NCI-H82 (cell line): ENCODE results near the gene STX1B.
"Not testable (repeated sequence)": the region's sequence is repeated elsewhere in the genome, so short reads cannot be mapped to it uniquely, and the experiment has no call there.

Experiments used
- DNase-seq: peaks from one replicate; lab custom pipeline; 2025; lab: John Stamatoyannopoulos, UW

The STX1B gene

DNA sequence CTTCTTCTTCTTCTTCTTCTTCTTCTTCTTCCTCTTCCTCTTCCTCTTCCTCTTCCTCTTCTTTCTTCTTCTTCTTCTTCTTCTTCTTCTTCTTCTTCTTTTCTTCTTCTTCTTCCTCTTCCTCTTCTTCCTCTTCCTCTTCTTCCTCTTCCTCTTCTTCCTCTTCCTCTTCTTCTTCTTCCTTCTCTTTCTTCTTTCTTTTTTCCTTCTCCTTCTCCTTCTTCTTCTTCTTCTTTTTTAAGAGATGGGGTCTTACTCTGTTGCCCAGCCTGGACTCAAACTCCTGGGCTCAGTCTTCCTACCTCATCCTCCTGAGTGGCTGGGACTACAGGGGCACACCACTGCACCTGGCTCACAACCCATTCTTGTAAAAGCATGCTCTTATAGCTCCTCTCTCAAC is 2.9 kb upstream of the STX1B start:
- not testable (repeated sequence) for DNase-seq

DNA sequence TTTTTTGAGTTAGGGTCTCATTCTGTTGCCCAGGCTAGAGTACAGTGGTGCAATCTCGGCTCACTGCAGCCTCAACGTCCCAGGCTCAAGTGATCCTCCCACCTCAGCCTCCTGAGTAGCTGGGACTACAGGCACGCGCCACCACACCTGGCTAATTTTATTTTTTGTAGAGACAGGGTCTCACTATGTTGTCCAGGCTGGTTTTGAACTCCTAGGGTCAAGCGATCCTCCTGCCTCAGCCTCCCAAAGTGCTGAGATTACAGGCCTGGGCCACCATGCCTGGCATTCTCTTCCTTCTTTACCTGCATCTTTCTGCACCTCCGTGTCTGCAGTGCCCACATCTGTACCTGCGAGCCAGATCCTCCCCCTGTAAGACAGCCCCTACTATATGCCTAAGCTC is 1.4 kb upstream of the STX1B start:
- not testable (repeated sequence) for DNase-seq

DNA sequence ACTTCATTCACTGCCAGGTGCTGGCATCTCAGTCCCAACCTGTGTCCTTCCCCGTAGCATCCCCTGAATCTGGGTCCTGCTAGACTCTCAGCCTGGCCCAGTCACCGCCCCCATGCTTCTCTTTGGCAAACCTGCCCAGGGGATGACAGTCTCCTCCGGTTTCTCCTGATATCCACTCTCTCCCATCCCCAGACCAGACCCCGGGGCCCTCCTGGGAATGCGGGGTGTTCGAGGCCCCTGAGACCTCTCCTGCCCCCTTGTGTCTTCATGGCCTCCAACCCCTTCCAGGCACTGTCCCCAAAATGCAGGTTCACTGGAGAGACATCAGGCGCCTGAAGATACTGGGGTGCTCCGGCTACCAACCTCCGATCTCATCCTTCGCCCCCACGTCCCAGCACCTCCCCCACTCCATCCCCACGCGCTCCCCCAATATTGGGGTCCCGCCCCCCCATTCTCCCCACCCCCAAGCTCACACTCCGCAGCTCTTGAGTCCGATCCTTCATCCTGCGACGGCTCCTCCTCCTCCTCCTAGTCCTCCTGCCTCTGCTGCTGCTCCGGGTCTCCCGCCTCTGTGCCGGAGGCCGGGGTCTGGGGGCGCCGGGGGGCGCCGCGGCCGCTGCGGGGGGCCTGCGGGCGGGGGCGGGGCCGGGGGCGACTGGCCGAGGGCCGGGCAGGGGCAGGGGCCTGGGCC is 399 bp downstream of the STX1B start:
- peak; percentile 9 for DNase-seq

GRCh38 chr16:31009120-31009519 is 1.3 kb downstream of the STX1B start:
- no peak for DNase-seq

- DNase-seq = no peak
Measured at GRCh38 chr16:31008551-31008950, 1.9 kb downstream of the STX1B start.

GRCh38 chr16:31008149-31008548 is 2.3 kb downstream of the STX1B start:
- no peak for DNase-seq

GRCh38 chr16:31007684-31008083 is 2.8 kb downstream of the STX1B start:
- DNase-seq = no peak

DNA sequence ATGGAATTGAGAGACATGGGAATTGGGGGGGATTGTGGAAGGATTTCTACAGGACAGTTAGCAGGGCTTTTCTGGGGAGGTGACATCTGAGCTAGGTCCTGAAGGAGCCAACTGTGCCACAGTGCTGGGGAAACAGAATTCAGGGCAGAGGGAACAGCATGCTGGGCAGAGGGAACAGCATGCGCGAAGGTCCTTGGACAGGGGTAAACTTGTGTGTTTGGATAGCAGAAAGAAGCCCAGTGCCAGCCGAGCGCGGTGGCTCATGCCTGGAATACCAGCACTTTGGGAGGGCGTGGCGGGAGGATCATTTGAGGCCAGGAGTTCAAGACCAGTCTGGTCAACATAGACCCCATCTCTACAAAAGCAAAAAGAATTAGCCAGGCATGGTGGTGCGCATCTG is 3.8 kb downstream of the STX1B start:
- no peak for DNase-seq

DNA sequence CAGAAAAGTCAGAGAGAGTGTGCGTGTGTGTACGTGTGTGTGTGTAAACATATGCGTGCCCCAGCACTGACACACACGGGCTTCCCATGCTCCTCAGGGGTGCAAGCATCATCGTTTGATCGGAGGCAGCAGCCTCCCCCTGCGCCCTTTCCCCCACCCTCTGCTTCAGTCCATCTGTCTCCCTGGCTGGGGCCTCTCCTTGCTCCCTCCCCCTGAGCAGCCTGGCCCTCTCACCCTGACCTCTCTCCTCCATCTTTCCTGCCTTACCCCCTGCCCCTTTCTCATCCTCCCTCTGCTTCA is 4.4 kb downstream of the STX1B start:
- peak; percentile 79 for DNase-seq

DNA sequence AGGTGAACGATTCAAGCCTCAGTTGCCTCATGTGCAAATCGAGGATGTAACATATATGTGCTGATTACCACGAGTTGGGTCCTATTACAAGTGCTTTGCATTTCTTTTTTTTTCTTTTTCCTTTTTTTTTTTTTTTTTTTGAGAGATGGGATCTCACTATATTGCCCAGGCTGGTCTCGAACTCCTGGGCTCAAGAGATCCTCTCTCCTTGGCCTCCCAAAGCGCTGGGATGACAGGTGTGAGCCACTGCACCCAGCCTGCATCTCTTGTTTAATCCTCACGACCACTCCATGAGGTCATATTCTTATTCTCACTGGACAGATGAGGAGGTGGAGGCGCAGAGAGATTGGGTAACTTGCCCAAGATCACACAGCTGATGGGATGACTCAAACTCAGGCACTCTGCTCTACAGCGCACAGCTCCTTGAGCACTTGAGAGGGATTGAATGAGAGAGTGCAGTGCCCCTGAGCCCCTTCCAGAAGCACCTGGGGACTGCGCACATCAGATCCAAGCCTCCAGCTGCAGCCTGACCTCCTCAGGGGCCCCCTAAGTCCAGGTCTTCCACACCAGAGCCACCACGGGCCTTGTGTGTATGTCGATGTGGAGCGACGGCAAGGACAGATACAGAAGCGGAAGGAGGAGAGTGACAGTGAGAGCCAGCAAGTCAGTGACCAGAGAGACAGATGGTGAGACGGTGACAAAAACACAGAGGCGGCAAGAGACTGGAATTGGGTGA is 4.9 kb downstream of the STX1B start:
- peak; percentile 52 for DNase-seq

DNA sequence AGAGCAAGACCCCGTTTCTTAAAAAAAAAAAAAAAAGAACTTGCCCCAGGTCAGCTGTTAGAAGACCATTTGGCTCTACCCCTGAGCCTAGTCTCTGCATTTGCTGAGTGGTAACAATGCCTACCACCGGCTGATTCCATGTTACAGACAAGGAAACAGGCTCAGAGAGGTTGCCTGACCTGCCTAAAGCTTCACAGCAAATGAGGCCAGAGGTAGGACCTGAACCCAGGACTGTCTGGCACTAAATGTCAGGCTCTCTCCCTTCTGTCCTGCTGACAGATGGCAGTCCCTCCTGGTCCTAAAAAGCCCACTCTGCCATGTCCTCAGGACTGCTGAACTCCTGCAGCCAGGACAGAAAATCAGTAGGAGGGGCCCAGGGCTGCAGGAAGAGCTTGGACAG is 5.8 kb downstream of the STX1B start:
- DNase-seq = no peak

DNA sequence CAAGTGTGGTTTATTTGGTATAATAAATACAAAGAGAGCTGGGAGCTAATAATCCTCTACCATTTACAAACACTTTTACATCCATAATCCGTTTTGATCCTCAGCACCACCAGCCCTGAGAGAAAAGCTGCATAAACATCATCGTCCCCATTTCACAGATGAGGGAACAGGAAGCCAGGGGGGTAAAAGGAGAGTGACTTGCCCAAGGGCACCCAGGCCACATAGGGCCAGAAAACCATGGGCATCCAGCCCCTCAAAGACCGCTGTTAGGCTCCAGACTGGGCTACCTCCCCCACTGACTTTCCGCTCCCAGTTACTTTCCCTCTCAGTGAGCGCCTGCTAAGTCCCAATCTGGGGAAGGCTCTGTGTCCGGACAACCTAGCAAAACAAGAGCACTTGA is 6.7 kb downstream of the STX1B start:
- DNase-seq = no peak

DNA sequence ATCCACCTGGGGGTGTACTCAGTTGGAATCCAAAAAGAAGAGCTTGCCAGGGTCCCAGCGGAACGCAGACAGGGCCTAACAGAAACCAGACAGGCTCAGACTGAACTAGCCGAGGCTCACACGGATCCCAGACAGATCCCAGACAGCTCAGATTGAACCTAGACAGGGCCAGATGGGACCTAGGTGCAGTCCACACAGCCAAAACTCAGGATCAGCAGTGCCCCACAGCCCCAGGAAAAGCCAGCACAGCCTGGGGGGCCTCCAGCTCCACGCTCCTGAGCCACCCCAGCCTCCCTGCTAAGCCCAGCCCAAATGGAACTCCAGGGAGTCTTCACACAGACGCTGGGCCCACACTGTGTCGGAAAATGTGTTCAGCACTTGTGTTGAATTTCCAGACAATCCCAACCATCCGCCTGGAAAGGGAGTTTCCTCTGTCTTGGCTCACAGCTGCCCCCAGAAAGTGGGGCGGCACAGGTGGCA is 7.5 kb downstream of the STX1B start:
- DNase-seq = peak; percentile 43

- DNase-seq = no peak
Measured at GRCh38 chr16:31002250-31002700, 8.2 kb downstream of the STX1B start.

DNA sequence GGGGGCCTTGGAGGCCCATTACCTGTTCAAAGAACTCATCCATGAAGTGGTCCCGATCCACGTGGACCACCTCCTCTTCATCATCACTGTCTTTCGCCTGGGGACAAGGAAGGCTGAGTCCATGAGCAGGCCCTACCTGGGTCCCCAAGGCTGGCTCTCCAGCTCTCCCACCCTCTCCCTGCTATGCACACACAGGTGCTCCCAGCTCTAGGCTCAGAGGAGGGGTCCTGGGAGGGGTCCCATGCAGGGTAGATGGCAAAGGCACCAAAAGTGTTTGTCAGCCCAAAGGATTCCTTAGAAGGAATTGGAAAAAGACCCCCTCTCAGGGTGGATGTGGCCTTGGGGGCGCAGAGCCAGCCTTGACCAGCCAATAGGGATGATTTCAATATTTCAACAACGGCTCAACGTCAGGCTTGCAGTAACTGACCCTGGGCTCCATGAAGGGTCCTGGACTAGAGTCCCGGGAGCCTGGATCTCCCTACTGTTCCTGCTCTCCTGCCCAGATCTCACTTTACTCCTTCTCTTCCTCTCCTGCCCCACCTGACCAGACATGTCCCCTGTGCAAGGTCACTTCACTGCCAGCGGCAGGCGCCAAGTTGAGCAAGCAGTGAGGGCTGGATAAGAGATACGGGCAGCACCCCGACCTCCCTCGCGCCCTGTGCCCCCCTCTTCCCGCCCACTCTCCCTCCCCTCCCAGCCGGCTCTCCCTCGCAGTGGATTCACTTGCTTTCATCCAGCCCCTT is 8.8 kb downstream of the STX1B start:
- DNase-seq = no peak

DNA sequence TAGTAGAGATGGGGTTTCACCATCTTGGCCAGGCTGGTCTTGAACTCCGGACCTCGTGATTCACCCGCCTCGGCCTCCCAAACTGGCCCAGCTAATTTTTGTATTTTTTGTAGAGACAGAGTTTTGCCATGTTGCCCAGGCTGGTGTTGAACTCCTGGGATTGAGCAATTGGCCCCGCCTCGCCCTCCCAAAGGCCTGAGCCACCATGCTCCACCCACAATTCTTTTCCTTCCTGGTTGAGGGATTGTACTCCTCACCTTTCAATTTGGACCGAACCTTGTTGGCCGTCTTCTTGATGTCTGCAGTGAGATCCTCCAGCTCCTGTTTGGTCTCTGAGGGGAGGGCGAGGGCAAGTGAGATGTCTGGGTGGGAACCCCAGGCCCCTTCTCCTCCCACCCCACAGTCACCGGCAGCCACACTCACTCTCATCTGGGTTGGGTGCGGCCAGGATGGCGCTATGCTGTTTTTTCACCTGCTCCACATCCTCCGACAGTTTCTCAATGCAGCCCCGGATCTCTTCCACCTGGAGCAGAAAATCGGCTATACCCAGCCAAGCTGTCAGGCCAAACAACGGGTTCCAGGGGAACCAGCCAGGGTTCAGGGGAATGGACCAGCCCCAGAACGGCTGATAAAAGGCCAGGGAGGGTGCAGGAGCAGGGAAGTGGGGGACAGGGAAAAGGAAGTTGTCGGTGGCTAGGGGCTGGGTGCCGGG is 9.6 kb downstream of the STX1B start:
- DNase-seq = no peak

GRCh38 chr16:30998852-30999761 is 11.3 kb downstream of the STX1B start:
- DNase-seq = no peak

GRCh38 chr16:30997725-30998711 is 12.4 kb downstream of the STX1B start:
- DNase-seq = no peak

DNA sequence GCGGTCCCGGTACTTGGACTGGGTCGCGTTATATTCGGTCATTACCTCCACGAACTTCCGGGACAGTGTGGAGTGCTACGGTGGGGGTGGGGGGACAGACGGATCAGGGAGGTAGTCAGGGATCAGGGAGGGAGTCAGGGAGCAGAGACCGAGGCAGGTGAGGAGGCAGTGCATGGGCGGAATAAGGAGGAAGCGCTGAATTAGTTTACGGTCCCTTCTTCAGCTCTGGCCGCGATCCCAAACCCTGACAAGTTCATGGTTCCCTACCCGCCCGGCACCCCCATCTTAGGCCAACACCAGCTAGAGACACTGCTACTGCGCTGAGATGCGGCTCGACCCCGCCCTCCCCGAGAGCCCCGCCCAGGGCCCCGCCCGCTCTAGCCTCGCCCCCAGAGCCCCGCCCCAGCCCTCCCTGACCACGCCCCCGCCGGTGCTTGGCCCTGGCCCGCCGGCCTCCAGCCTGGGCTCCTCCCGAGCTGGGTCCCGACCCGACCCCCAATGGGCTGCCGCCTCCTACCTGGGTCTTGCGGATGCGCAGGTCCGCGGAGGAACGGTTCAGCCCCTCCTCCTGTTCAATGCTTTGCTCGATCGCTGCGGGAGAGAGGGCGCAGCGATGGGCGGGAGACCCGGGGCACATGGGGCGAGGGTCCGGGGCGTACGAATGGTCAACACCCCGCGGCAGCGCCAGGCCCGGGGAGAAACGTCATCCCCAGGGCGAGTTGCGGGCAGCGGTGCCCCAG is 13.3 kb downstream of the STX1B start:
- peak; percentile 26 for DNase-seq
